Upper lobe of left lung (tissue), 6 donors: ENCODE results near the gene RNF150. TPM values are rescaled to one million over a fixed set of nuclear protein-coding genes. Genes with fewer than 3 reads are reported as not detected.

Source experiments
- ATAC-seq, 2 donors: fragments of 200-7000 bp; cut with Tn5 transposase; one replicate each; pipeline ENCODE4 v1.9.1; 2022; ENCODE audit warnings: mild to moderate bottlenecking in 2 of 2, moderate library complexity in 2 of 2; ENCODE audit not compliant: low FRiP score in 2 of 2
- DNase-seq, 2 donors: peaks; one replicate each; pipeline ENCODE4 v3.0.0-alpha.2; 2019 to 2020
- H3K27ac ChIP-seq, 4 donors: fragments of 200-600 bp; sonication (generic); one replicate each; pipeline ENCODE4 v1.5.1; 2016 to 2019
- H3K27me3 ChIP-seq, 4 donors: fragments of 200-600 bp; sonication (generic); one replicate each; pipeline ENCODE4 v1.5.1; 2017 to 2019
- H3K36me3 ChIP-seq, 4 donors: fragments of 200-600 bp; sonication (generic); one replicate each; pipeline ENCODE4 v1.5.1; 2016 to 2019
- H3K4me1 ChIP-seq, 4 donors: fragments of 200-600 bp; sonication (generic); one replicate each; pipeline ENCODE4 v1.5.1; 2018 to 2019
- H3K4me3 ChIP-seq, 4 donors: fragments of 200-600 bp; sonication (generic); one replicate each; pipeline ENCODE4 v1.5.1; 2017 to 2019; ENCODE audit warnings: mild to moderate bottlenecking in 2 of 4, moderate library complexity in 1 of 4
- H3K9me3 ChIP-seq, 4 donors: fragments of 200-600 bp; sonication (generic); one replicate each; pipeline ENCODE4 v1.5.1; 2018 to 2019
- EP300 ChIP-seq, 4 donors: sonication (generic); formaldehyde crosslinking; IDR thresholded peaks; one replicate each; pipeline ENCODE4 v1.5.1; 2017; ENCODE audit warnings: antibody characterized with exemption in 4 of 4, control low read depth in 2 of 4
- POLR2A ChIP-seq, 4 donors: fragments of 450-650 bp; IDR thresholded peaks; one replicate each; pipeline ENCODE4 v1.5.1; 2016 to 2017; ENCODE audit warnings: antibody characterized with exemption in 4 of 4, mild to moderate bottlenecking in 2 of 4
- POLR2AphosphoS5 ChIP-seq, 2 donors: sonication (generic); formaldehyde crosslinking; IDR thresholded peaks; one replicate each; pipeline ENCODE4 v1.5.1; 2017; ENCODE audit warnings: antibody characterized with exemption in 2 of 2
- WGBS, 2 donors: methylation state at CpG; one replicate each; pipeline ENCODE4 v1.1.5; 2017 to 2018; 5-methylcytosine and 5-hydroxymethylcytosine counted together
- total RNA-seq, 6 donors: library from RNA; depleted of rRNA in 4 of 6; stranded (reverse); fragments of >200 nt in 4 of 6; gene quantifications; one replicate each; pipeline versions ENCODE4 v1.1.0 to v1.2.1, GENCODE V29; 2016 to 2021
- TF ChIP-seq, protein P1 (sequence below), 6 experiments: fragments of 450-650 bp in 4 of 6; fragments of 200-600 bp in 2 of 6; sonication (generic) in 2 of 6; IDR thresholded peaks; one replicate each; pipeline ENCODE4 v1.5.1; 2016 to 2019; ENCODE audit warnings: antibody characterized with exemption in 6 of 6
- donor health status: DM: no; HTN: no; CAD: no; lungs with moderate emphysema.
- donor health status: DM: no; HTN: yes; CAD: no; lungs with severe emphysema.

Gene RNF150
- total RNA-seq, 6 donors from 2014 or later: 0.46 to 2.1 (median 1.4) TPM

DNA sequence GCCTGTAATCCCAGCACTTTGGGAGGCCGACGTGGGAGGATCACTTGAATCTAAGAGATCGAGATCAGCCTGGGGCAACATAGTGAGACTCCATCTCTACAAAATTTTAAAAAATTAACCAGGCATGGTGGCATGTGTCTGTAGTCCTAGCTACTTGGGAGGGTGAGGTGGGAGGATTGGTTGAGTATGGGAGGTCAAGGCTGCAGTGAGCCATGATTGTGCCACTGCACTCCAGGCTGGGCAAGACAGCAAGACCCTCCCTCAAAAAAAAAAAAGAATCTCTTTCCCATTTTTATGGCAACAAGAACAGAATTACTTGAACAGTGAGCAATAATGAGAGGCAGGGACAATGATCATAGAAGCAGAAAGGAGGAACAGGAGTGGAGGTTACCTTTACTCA is 94.8 kb downstream of the RNF150 start:
- Histone ChIP-seq H3K4me1 (peaks cover 0 to 3% (median 0%) of the 10 kb centered on the region in 4 donors), H3K9me3 (no peaks in the 10 kb centered on the region), H3K27ac (no peak overlapping the region), H3K4me3 (no peak overlapping the region), H3K27me3 (no peaks in the 10 kb centered on the region), H3K36me3 (no peaks in the 10 kb centered on the region)
- DNase-seq: no peak
- no peak for ATAC-seq
- TF ChIP-seq POLR2AphosphoS5 (IDR thresholded peaks at IDR 0.05) (no peak), EP300 (IDR thresholded peaks at IDR 0.05) (no peak), POLR2A (IDR thresholded peaks at IDR 0.05) (no peak)
- TF ChIP-seq, protein P1, sequence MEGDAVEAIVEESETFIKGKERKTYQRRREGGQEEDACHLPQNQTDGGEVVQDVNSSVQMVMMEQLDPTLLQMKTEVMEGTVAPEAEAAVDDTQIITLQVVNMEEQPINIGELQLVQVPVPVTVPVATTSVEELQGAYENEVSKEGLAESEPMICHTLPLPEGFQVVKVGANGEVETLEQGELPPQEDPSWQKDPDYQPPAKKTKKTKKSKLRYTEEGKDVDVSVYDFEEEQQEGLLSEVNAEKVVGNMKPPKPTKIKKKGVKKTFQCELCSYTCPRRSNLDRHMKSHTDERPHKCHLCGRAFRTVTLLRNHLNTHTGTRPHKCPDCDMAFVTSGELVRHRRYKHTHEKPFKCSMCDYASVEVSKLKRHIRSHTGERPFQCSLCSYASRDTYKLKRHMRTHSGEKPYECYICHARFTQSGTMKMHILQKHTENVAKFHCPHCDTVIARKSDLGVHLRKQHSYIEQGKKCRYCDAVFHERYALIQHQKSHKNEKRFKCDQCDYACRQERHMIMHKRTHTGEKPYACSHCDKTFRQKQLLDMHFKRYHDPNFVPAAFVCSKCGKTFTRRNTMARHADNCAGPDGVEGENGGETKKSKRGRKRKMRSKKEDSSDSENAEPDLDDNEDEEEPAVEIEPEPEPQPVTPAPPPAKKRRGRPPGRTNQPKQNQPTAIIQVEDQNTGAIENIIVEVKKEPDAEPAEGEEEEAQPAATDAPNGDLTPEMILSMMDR (IDR thresholded peaks at IDR 0.05): no peak
- 89 to 98% methylated on average over 3 of the region's 3 CpGs for WGBS, 2 donors

DNA sequence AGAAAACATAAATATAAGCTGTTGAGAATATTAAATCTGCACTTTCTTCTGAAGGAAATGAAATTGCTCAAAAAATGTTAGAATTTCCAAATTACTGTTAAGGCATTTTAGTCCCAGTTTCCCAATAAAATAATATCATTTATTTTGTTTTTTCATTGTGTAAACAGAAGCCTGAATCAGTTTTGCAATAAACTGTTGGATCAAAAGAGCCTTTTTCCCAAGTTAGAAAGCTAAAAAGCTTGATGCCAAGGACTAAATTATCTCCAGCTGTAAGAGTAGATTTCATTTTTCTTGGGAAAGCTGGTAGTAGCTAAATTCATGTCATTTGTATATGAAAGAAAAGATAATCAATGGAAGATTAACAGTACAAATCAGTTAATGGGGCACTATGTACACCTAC is 95.8 kb downstream of the RNF150 start:
- H3K4me3 ChIP-seq: no peak overlapping the region
- DNase-seq (no peak), ATAC-seq (no peak)
- H3K27ac ChIP-seq: no peak overlapping the region
- TF ChIP-seq POLR2A (IDR thresholded peaks at IDR 0.05): no peak
- no peak for TF ChIP-seq EP300 (IDR thresholded peaks at IDR 0.05)
- TF ChIP-seq, protein P1 (IDR thresholded peaks at IDR 0.05): no peak
- H3K27me3 ChIP-seq: no peaks in the 10 kb centered on the region
- peaks cover 0 to 3% (median 0%) of the 10 kb centered on the region in 4 donors for H3K4me1 ChIP-seq
- H3K9me3 ChIP-seq: no peaks in the 10 kb centered on the region
- no peaks in the 10 kb centered on the region for H3K36me3 ChIP-seq

DNA sequence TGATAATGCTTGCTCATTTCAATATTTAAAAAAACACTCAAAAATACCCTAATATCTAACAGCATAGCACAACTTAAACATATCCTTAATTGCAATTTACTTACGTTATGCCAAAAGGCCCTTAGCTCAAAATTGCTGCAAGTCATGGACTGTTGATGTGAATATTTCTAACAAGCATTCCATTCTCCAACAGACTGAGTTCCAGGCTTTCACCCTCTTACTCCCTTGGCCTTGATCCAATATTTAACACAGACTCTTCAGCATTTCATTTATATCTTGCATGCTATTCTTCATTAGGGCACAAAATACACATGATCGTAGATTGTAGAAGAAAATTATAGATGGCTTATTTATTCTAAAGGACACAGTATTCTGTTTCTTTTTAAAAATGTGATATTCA is 96.5 kb downstream of the RNF150 start:
- H3K4me1 ChIP-seq: peaks cover 0 to 3% (median 0%) of the 10 kb centered on the region in 4 donors
- no peaks in the 10 kb centered on the region for H3K36me3 ChIP-seq
- DNase-seq (no peak), ATAC-seq (no peak)
- no peak overlapping the region for H3K27ac ChIP-seq
- H3K4me3 ChIP-seq: no peak overlapping the region
- H3K27me3 ChIP-seq: no peaks in the 10 kb centered on the region
- no peaks in the 10 kb centered on the region for H3K9me3 ChIP-seq
- TF ChIP-seq EP300 (IDR thresholded peaks at IDR 0.05) (no peak), POLR2A (IDR thresholded peaks at IDR 0.05) (no peak), POLR2AphosphoS5 (IDR thresholded peaks at IDR 0.05) (no peak)
- TF ChIP-seq, protein P1 (IDR thresholded peaks at IDR 0.05): no peak
- 62 to 67% methylated on average over 2 of the region's 2 CpGs for WGBS, 2 donors

DNA sequence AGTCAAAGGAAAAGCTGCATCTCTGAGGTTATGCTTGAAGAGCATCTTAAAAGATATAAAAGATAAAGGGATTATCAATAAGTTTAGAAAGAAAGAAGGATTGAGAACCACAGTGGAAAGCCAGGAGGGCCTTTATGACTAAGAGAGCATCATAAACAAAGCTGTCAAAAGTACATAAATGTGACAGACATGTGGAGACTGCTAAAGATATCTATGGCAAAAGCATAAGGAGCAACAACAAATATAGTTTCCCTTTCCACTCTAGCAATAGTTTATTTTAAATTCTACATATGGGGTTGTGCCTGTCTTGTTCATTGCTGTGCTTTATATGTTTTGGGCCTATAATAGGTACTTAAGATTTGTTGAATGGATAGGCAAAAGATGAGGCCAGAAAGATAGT is 97.3 kb downstream of the RNF150 start:
- TF ChIP-seq, protein P1 (IDR thresholded peaks at IDR 0.05): no peak
- TF ChIP-seq POLR2A (IDR thresholded peaks at IDR 0.05): no peak
- no peak for TF ChIP-seq POLR2AphosphoS5 (IDR thresholded peaks at IDR 0.05)
- no peak for TF ChIP-seq EP300 (IDR thresholded peaks at IDR 0.05)
- H3K27me3 ChIP-seq: no peaks in the 10 kb centered on the region
- no peaks in the 10 kb centered on the region for H3K9me3 ChIP-seq
- H3K36me3 ChIP-seq: no peaks in the 10 kb centered on the region
- no peak overlapping the region for H3K4me3 ChIP-seq
- no peak overlapping the region for H3K27ac ChIP-seq
- peaks cover 0 to 2% (median 0%) of the 10 kb centered on the region in 4 donors for H3K4me1 ChIP-seq
- DNase-seq: no peak
- ATAC-seq: no peak

DNA sequence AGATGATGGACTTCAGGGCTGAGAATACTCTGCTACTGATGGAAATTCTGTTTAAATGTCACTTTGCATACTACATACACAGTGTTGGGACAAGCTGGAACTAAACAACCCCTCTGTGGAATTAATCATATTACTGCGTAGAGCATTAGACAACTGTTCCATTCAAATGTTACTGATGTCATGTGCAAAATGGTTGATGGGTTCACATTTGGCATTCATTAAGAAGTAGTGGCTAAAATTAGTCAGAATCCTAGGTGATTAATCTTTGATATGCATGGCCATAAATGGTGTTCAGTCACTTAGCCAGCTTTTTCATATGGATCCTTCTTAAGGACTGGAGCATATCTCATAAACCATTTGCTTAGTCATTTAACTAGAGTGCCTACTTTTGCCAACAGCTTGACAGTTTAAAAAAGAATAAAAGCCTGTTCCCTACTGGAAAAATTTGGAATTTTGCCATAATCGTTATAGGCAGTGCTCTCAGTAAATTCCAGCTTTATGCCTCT is 105.2 kb downstream of the RNF150 start:
- WGBS, 2 donors: 53 to 68% methylated on average over 2 of the region's 2 CpGs
- DNase-seq (no peak), ATAC-seq (no peak)
- Histone ChIP-seq H3K9me3 (no peaks in the 10 kb centered on the region), H3K27me3 (no peaks in the 10 kb centered on the region), H3K4me1 (peaks cover 0 to 10% (median 0%) of the 10 kb centered on the region in 4 donors), H3K4me3 (no peak overlapping the region), H3K36me3 (no peaks in the 10 kb centered on the region), H3K27ac (no peak overlapping the region)
- no peak for TF ChIP-seq EP300 (IDR thresholded peaks at IDR 0.05)
- TF ChIP-seq POLR2A (IDR thresholded peaks at IDR 0.05): no peak
- TF ChIP-seq POLR2AphosphoS5 (IDR thresholded peaks at IDR 0.05): no peak
- TF ChIP-seq, protein P1 (IDR thresholded peaks at IDR 0.05): no peak
